HL-60 (cell line): ENCODE results near the gene DSCAML1.

ENCODE experiments used
- DNase-seq, 2 experiments: peaks; one replicate each; pipeline ENCODE4 v3.0.0-alpha.2; 2010 to 2020; ENCODE audit warnings: low read depth in 1 of 2, low spot score in 1 of 2
- H3K27ac ChIP-seq: fragments of 250-450 bp; sonication (Bioruptor Pico); replicated peaks from 2 replicates; pipeline ENCODE4 v1.5.1; 2020; ENCODE audit warnings: mild to moderate bottlenecking, moderate library complexity
- H3K27me3 ChIP-seq: fragments of 250-450 bp; sonication (Bioruptor Pico); 2 replicates; pipeline ENCODE4 v1.5.1; 2021; ENCODE audit warnings: mild to moderate bottlenecking, moderate library complexity; ENCODE audit not compliant: insufficient read depth, poor library complexity, severe bottlenecking
- H3K4me3 ChIP-seq: replicated peaks from 2 replicates; pipeline ENCODE4 v1.5.1; 2011; ENCODE audit warnings: mild to moderate bottlenecking, control low read depth, low read length; ENCODE audit not compliant: insufficient read depth
- CTCF ChIP-seq: IDR thresholded peaks from one replicate; pipeline ENCODE4 v1.5.1; 2011; ENCODE audit warnings: low read length, control low read depth, inconsistent platforms; ENCODE audit not compliant: insufficient read depth
- GABPA ChIP-seq: IDR thresholded peaks from 2 replicates; pipeline ENCODE4 v1.6.1; 2012; ENCODE audit warnings: low read depth
- POLR2AphosphoS5 ChIP-seq: IDR thresholded peaks from 2 replicates; pipeline ENCODE4 v1.6.1; 2012; ENCODE audit warnings: low read depth
- SPI1 ChIP-seq: IDR thresholded peaks from 2 replicates; pipeline ENCODE4 v1.6.1; 2012; ENCODE audit warnings: low read depth, mild to moderate bottlenecking, borderline replicate concordance
- TF ChIP-seq, protein P1 (sequence below): IDR thresholded peaks from 2 replicates; pipeline ENCODE4 v1.6.1; 2012; ENCODE audit warnings: low read depth; ENCODE audit not compliant: insufficient replicate concordance

The DSCAML1 gene

GRCh38 chr11:117832511-117832910, 35.5 kb upstream of the DSCAML1 start:
- H3K27me3 ChIP-seq, result no peaks in the 10 kb centered on the region
- TF ChIP-seq, protein P1, sequence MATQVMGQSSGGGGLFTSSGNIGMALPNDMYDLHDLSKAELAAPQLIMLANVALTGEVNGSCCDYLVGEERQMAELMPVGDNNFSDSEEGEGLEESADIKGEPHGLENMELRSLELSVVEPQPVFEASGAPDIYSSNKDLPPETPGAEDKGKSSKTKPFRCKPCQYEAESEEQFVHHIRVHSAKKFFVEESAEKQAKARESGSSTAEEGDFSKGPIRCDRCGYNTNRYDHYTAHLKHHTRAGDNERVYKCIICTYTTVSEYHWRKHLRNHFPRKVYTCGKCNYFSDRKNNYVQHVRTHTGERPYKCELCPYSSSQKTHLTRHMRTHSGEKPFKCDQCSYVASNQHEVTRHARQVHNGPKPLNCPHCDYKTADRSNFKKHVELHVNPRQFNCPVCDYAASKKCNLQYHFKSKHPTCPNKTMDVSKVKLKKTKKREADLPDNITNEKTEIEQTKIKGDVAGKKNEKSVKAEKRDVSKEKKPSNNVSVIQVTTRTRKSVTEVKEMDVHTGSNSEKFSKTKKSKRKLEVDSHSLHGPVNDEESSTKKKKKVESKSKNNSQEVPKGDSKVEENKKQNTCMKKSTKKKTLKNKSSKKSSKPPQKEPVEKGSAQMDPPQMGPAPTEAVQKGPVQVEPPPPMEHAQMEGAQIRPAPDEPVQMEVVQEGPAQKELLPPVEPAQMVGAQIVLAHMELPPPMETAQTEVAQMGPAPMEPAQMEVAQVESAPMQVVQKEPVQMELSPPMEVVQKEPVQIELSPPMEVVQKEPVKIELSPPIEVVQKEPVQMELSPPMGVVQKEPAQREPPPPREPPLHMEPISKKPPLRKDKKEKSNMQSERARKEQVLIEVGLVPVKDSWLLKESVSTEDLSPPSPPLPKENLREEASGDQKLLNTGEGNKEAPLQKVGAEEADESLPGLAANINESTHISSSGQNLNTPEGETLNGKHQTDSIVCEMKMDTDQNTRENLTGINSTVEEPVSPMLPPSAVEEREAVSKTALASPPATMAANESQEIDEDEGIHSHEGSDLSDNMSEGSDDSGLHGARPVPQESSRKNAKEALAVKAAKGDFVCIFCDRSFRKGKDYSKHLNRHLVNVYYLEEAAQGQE, result no peak
- no peak for TF ChIP-seq GABPA
- TF ChIP-seq CTCF, result no peak
- no peak for TF ChIP-seq POLR2AphosphoS5
- no peak for DNase-seq

GRCh38 chr11:117831661-117832415, 34.8 kb upstream of the DSCAML1 start:
- Histone ChIP-seq H3K27ac (no peak overlapping the region), H3K27me3 (no peaks in the 10 kb centered on the region), H3K4me3 (no peak overlapping the region)
- no peak for TF ChIP-seq GABPA
- TF ChIP-seq, protein P1, result no peak
- no peak for TF ChIP-seq SPI1
- no peak for DNase-seq

More at GRCh38 chr11:117832511-117832910, 35.5 kb upstream of the DSCAML1 start:
- H3K4me3 ChIP-seq, result no peak overlapping the region
- H3K27ac ChIP-seq, result no peak overlapping the region

DNA sequence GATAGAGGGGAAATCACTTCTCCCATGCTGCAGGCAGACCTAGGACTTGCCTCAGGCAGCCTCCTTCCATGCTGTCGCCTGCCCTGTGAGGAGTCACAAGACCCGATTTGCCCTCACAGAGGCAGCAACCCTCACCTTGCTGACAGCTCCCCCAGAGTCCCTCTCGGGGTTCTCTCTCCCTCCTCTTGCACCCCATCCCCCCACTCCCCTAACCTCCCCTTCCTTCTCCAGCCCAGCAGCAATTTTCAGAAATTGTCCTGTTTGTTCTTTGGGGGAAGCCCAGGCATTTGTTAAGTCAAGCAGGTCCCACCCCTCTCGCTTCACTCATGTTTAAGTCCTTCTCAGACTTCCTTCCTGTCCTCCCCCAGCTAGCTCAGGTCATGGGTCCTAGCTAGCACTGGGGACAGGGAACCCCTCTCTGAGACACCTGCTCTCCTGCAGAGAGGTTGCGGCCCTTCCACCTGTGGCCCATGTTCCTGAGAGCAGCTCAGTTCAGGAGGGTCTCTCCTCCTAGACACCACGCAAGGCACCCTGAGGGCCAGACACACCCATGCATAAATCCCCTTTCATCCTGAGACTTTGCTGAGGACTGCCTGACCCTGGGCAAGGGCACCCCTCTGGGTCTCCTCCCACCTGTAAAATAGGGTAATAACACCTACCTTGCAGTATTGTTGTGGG, 33.8 kb upstream of the DSCAML1 start:
- TF ChIP-seq SPI1, result no peak
- no peak for TF ChIP-seq GABPA
- no peak for TF ChIP-seq POLR2AphosphoS5
- Histone ChIP-seq H3K4me3 (no peak overlapping the region), H3K27ac (no peak overlapping the region), H3K27me3 (no peaks in the 10 kb centered on the region)
- DNase-seq, result no peak

DNA sequence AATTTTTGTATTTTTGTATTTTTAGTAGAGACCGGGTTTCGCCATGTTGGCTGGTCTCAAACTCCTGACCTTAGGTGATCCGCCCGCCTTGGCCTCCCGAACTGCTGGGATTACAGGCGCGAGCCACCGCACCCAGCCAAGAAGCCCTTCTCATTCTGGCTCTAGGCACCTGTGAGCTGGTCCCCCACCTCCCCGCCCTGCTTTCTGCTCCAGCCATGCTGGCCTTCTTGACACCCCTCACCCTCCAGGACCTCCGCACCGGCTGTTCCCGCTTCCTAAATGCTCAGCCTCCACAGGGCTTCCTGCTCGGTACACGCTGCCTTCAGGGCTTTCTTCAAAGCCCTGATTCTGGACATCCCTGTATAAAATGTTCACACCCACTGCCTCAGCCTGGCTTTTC, 33.1 kb upstream of the DSCAML1 start:
- H3K27me3 ChIP-seq, result no peaks in the 10 kb centered on the region
- no peak overlapping the region for H3K4me3 ChIP-seq
- TF ChIP-seq CTCF (no peak), POLR2AphosphoS5 (no peak), SPI1 (no peak), GABPA (no peak)
- TF ChIP-seq, protein P1, result no peak
- no peak overlapping the region for H3K27ac ChIP-seq
- DNase-seq, result no peak
